Activated gamma-delta T cell (primary cell): ENCODE measurements around the gene NXNL1.
"Not testable (repeated sequence)": the region's sequence is repeated elsewhere in the genome, so short reads cannot be mapped to it uniquely, and the experiment has no call there.

ENCODE experiments used
- DNase-seq: peaks from one replicate; lab custom pipeline; 2025; lab: John Stamatoyannopoulos, UW

NXNL1 gene

DNA sequence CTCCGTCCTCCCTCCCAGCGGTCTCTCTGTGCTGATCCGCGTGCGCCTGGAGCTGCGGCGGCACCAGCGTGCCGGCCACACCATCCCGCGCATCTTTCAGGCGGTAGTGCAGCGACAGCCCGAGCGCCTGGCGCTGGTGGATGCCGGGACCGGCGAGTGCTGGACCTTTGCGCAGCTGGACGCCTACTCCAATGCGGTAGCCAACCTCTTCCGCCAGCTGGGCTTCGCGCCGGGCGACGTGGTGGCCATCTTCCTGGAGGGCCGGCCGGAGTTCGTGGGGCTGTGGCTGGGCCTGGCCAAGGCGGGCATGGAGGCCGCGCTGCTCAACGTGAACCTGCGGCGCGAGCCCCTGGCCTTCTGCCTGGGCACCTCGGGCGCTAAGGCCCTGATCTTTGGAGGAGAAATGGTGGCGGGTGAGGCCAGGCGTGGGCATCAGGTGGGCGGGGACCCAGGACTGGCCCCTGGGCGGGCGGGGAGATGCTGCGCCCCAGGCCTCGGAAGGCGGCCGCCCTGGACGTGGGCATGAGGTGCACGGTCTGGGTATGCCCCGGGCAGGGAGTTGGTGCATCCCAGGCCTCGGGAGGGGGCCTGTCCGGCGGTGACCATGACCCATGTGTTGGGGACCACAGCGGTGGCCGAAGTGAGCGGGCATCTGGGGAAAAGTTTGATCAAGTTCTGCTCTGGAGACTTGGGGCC lies 26.0 kb upstream of the NXNL1 start:
- DNase-seq = no peak

DNA sequence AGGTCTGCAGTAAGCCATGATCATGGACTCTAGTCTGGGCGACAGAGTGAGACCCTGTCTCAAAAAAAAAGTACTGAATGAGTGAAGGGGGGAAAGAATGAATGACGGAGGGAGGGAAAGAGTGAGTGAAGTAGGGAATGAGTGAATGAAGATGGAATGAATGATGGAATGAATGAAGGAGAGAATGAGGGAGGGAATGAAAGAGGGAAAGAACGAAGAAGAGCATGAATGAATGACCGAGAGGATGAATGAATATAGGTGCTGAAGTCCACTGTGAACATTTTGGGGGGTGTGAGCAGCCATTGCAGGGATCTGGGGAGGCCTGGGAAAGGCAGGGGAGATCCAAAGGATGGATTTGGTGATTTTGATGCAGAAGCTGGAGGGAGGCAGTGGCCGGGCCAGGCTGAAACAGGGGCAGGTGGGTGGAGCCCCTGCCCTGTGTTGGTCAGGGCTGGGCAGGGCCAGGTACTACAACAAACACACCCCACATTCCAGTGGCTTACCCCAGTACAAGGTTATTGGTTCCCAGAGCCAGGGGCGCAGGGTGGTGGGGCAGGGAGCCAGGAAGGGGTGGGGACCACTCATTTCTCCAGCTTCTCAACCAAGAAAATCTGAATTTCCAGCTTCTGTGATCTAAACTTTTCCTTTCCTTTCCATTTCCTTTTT lies 23.9 kb upstream of the NXNL1 start:
- DNase-seq = no peak

DNA sequence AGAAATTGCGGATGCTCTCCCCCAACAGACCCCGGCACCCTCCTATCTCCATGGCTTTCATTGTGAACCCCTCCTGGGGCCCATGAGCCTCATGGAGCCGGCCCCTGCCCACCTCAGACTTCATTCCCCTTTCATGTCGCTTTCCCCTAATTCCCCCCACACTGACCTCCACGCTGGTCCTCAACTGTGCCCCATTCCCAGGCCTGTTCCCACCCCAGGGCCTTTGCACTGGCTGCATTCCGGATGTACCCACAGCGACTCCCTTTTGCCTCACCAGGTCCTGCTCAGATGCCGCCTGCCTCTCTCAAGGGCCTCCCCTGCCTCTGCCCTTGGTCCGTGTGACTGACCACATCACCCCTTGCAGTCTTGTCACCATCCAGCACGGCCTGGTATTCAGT lies 22.9 kb upstream of the NXNL1 start:
- no peak for DNase-seq

DNA sequence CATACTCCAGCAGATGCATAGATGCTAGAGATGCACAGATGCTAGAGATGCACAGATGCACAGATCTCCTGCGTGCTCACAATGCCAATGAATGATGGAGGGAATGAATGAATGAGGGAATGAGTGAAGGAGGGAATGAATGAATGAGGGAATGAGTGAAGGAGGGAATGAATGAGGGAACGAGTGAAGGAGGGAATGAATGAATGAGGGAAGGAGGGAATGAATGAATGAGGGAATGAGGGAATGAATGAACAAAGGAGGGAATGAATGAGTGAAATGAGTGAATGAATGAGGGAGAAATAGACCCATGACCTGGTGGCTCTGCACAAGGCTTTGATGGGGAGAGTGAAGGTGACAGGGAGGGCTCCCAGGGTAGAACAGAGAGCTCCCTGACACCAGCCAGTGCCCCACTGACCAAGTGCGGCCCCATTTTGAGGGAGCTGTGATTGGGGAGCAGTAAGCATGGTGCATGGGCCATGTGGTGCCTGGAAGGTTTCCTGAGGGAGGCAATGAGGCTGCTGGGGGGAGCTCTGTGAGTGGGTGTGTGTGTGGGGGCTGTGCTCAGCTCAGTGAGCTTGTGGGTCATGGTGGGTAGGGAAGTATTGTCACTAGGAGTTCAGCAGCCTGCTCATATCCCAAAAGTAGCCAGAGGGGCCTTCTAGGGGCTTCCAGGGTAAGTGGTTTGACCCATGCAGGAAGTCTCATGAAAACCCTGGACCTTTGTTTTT lies 22.3 kb upstream of the NXNL1 start:
- no peak for DNase-seq

DNA sequence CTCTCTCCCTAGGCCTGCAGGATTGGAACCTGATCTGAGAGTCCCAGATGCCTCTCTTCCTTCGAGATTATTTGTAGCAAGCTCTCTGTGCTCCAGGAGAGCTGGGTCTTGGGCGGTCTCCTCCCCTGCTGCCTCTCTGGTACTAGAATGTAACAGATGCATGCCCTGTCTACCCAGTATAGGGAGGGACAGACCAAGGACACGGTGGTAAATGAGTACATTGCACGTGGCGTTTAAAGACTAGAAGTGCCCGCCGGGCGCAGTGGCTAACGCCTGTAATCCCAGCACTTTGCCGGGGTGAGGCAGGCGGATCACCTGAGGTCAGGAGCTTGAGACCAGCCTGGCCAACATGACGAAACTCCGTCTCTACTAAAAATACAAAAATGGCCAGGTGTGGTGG lies 21.3 kb upstream of the NXNL1 start:
- DNase-seq = no peak

DNA sequence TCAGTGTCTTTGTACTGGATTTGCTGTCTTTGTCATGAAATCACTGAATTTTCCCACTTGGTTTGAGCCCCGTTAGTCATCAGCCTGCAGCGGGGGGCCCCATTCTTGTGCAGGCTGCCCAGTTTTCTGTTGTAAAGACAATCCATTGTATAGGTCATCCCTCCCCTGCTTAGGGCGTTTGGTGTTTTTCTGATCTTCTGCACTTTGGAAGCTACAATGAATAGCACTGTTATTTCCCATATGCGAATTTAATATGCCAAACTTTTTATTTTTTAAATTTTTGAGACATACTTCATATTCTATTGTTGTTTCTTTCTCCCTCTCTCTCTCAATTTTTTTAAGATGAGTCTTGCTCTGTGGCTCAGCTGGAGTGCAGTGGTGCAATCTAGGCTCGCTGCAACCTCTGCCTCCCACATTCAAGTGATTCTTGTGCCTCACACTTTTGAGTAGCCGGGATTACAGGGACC lies 18.6 kb upstream of the NXNL1 start:
- DNase-seq = no peak

DNA sequence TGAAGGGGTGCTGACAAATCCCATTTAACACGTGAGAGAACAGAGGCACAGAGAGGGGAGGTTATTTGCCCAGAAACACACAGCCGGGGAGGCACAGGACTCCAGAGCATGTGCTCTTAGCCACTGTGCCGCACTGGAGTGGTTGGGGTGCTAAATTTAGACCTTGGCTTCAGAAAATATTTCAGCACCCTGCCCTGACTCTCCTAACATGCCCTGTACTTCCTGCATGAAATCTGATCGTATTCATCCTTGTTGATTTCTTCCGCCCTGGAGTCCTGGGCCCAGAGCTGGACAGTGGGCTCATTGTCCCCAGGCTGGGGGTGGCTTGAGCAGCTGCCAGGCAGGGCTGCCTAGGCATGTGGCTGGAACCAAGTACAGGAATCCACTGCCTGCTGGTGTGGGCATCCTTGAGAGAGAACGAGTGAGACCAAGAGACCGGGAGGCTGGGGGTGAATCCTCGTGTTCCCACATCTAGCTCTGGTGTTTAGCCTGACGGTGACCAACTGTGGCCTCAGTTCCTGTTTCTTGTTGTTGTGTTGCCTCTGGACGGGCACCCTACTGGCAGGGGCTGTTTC lies 14.9 kb upstream of the NXNL1 start:
- DNase-seq = no peak

DNA sequence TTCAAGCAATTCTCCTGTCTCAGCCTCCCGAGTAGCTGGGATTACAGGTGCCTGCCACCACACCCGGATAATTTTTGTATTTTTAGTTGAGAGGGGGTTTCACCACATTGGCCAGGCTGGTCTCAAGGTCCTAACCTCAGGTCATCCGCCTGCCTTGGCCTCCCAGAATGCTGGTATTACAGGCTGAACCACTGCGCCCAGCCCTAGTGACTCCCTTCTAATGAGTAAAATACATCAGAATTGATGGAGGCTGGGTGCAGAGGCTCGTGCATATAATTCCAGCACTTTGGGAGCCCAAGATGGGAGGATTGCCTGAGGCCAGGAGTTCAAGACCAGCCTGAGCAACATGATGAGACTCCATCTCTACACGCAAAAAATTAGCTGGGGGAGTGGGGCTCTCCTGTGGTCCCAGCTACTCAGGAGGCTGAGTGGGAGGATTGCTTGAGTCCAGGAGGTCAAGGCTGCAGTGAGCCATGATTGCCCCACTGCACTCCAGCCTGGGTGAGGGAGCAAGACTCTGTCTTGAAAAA lies 14.3 kb upstream of the NXNL1 start:
- not testable (repeated sequence) for DNase-seq

DNA sequence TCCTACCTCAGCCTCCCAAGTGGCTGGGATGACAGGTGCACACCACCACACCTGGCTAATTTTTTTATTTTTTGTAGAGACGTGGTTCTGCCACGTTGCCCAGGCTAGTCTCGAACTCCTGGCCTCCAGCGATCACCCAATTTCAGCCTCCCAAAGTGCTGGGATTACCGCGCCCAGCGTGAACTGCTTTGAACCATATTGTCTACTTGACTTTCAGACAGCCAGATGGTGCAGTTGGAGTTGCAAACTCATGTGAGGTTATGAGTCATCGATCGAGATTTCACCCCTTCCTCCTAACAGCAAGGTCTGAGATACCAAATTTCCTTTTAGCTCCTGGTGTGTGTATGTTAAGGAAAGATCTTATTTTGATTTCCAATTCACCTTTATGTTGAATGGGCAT lies 12.3 kb upstream of the NXNL1 start:
- DNase-seq = no peak

DNA sequence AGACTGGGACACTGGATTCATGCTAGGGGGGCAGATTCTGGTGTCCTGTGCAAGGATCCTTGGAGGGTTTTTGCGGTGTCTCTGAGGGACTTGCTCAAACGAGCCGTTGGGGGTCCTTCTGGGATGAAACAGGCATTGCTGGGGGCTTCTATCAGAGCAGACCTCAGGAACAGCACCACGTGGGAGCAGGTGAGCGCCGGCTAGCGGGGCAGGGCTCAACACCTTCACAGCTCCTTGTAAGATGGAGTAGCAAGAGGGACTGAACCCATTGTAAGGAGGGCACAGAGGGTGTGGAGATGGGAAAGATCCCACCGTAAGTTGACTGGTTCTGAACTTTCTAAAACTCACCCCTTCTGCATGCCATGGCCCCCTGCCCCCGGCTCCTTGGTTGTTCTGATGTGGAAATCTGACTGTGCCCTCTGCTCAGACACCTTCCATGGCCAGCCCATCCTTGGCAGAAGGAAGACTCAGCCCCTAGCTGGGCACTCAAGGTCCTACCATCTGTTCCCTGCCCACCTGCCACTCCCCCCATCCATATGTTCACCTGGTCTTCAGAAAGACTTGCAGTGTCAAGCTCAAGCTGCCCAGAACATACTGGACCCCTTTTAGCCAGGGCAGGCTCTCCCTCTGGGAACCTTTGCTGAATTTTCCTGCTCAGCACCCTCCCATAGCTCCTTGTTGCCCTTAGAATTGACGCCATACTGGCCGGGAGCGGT lies 10.8 kb upstream of the NXNL1 start:
- no peak for DNase-seq

DNA sequence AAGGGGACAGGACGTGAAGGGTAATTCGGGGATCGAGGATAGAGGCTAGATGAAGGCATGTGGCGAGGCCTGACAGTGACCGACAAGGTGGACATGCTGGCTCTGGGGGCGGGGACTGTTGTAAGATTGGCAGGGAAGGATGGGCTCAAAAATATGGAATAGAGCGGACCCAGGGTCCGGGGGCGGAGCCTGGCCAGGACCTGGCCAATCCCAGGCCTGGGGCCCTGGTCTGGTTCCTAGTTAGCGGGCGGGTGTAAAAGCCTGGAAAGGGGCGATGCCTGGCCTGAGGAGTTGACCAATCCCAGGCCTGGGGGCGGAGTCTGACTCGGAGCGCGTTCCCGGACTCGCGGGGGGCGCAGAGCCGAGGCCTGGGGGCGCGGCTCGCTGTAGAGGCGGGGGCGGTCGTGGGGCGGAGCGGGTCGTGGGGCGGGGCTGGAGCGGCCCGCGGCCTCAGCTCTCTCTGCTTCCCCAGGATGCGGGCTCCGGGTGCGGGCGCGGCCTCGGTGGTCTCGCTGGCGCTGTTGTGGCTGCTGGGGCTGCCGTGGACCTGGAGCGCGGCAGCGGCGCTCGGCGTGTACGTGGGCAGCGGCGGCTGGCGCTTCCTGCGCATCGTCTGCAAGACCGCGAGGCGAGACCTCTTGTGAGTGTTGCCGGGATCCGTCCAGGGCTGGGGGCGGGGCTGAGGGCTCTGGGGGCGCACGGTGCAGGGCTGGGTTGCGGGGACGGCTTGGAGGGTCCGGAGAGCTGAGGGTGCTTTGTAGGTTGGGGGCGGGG lies 9.5 kb upstream of the NXNL1 start, which contains the start of gene SLC27A1:
Gene SLC27A1, plus strand, starts transcription at position 457 of the 774 bp plus-strand sequence. Its CDS starts 17 bp downstream, at position 474.
- DNase-seq = peak; percentile 81

DNA sequence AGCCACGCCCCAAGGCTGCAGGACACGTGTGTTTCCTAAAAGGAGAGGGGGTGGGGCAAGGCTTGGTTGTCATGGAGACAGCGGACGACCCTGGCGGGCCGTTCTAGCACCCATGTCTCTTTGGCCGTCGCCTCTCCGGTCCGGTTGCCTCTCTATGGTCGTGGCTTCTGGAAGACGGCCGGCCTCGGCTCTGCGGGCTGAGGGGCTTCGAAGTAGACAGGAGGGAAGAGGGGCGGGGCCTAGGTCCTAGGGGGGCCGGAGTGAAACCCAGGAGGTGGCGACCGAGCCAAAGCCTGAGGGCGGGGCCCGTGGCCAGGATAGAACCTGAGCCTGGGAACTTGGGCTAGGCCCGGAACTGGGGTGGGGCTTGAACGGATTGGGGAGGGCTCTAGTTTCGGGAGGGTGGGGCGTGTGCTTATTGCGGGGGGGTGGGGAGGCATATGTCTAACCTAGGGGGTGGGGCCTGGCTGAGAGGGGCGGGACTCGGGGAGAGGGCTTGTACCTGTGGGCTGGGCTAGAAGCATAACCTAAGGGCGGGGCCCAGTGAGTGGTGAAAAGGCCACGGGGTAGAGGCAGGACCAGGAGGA lies 8.8 kb upstream of the NXNL1 start:
- DNase-seq = peak; percentile 63

DNA sequence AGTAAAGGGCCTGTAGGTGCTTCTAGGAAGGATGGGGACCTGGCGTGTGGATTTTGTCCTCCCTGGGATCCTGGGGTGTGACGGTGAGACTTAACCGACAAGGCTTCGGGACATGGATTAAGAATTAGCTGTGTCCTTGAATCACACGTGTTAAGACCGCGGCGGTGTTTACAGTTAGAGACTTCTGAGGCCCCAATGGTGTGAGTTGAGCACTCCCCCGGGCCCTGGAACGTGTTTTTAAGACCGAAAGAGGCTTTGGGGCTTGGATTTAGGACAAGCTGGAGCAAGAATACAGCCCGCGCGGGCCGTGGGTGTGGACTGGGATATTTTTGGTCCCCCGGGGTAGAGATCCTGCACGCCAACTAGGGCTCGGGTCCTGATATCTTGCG lies 8.4 kb upstream of the NXNL1 start:
- no peak for DNase-seq

DNA sequence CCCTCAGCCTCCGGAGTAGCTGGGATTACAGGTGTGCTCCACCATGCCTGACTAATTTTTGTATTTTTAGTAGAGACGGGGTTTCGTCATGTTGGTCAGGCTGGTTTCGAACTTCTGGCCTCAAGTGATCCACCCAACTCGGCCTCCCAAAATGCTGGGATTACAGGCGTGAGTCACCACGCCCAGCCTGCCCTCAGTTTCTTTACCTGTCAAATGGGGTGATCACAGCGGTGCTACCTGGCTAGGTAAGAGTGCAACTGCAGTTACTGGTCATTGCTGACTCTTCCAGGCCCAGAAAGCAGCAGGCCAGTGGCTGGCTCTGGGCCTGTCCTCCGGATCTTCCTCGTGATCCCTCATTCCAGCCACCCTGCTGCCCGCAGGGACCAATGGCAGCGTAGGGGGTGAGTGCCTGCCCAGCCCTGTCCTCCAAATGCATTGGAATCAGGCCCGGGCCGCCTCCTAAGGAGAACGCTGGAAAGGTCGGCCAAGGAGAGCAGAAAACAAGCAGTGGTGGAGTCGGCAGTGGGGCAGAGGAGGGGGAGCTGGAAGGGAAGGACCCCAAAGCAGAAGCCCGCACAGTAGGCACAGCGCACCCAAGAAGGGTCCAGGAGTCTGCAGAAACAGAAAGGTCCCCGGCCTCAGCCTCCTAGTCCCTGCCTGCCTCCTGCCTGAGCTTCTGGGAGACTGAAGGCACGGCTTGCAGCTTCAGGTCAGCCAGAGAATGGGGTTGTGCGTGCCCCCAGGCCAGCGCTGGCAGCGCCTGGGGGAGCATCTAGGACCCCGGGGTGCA lies 7.8 kb upstream of the NXNL1 start:
- no peak for DNase-seq

DNA sequence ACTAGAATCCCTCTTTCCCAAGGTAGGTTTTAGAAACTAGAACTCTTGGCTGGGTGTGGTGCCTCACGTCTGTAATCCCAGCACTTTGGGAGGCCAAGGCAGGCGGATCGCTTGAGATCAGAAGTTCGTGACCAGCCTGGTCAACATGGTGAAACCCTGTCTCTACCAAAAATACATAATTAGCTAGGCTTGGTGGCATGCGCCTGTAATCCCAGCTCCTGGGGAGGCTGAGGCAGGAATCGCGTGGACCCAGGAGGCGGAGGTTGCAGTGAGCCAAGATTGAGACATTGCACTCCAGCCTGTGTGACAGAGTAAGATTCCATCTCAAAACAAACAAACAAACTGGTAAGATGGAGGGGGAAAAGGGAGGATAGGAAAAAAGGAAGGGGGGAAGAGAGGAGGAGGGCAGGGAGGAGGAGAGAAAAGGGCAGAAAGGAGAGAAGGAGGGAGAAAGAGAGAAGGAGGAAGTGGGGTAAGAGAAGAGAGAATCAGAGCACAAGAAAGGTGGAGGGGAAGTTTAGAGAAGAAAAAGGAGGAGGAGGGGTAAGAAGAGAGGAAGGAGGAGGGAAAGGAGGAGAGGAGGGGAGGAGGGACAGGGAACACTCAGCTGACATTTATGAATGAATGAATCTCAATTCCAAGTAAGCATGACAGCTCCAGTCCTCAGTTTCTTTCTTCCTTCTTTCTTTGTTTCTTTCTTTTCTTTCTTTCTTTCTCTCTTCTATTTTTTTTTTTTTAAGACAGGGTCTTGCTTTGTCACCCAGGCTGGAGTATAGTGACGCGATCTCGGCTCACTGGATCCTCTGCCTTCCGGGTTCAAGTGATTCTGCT lies 7.0 kb upstream of the NXNL1 start:
- DNase-seq = no peak

DNA sequence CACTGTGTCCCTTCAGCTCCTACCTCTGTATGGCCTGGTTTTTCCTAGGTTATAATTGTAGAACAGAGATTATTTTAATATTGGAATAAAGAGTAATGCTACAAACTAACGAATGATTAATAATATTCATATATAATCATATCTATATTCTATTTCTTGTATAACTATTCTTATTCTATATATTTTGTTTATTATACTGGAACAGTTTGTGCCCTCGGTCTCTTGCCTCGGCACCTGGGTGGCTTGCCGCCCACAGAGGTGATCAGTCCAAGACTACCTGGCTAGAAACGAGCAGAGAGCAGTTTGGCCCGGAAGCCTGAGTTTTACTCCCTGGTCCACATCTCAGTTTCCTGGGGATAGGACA lies 5.7 kb upstream of the NXNL1 start:
- DNase-seq = no peak

DNA sequence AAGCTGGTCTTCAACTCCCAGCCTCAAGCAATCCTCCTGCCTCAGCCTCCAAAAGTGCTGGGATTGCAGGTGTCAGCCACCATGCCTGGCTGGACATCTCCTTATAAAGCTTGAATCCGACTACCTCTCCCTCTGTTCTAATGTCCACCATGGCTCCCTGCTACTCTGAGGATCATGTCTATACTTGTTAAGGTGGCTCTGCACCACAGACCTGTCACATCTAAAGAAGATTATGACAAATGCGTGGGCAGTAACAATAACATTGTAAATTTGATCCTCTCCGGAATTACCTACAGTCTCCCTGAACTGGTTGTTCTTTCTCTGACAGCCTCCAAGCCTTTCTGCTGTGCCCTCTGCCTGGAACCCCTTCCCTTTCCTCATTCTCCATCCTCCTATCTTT lies 1.8 kb downstream of the NXNL1 start:
- DNase-seq = no peak

DNA sequence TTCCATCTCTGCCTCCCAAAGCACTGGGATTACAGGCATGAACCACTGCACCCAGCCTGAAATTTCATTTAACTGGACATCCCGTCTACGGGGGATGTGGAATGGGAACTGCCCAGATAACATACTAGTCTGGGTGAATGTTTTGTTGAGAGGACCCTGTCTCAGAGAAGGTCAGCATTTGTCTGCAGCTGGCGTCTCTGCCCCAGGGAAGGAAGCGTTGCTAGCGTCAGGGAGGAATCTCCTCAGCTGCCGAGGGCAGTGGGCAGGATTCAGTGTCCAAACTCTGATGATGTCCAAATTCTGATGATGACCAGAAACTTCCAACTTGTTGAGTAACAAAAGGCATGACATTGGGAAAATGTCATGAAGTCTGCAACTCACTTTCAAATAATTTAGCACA lies 3.1 kb downstream of the NXNL1 start:
- no peak for DNase-seq

DNA sequence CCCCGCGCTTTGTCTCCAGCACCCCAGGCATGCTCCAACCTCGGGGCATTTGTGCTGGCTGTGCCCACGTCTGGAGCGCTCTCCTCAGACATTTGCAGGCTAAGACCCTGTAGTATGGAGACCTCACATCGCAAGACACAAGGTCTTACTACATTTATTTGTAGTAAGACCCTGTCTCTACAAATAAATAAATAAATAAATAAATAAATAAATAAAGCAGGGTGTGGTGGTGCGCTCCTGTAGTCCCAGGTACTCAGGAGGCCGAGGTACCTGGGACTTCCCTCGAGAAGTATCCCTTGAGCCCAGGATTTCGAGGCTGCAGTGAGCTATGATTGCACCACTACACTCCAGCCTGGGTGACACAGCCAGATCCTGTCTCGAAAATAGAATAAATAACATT lies 4.6 kb downstream of the NXNL1 start:
- no peak for DNase-seq
